ENCODE data around the gene DOCK9. TPM values are rescaled to one million over a fixed set of nuclear protein-coding genes. Genes with fewer than 3 reads are reported as not detected.

The DOCK9 gene
- total and polyA plus RNA-seq, 2 donors from 2014 or later = 14.0 to 125 TPM

DNA sequence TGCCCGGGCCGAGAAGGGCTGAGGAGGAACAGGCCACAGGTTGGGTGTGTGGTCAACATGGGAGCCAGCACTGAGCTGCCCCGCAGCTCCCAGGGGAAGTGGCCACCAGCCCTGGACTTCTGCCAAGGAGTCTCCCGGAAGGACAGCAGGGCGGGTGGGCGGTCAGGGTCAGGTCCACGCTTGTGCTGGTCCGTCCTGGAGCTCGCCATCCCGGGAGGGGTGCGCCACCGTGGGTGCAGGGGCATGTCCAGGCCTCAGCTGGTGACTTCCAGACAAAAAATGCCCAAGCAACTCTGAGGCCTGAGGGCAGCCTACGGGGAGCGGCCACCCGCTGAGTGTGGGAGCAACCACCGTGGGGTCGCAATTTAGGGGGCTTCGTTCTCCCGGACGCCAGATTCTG is 203.9 kb downstream of the DOCK9 start:
- Histone ChIP-seq H3K9ac (ENCODE audit: low read length in 3 of 3) (no peak overlapping the region), H3K9me3 (ENCODE audit: control insufficient read depth in 2 of 3, insufficient read depth in 1 of 3, low read length in 3 of 3) (no peaks in the 10 kb centered on the region), H3K27me3 (ENCODE audit: control insufficient read depth, insufficient read depth, low read length) (no peaks in the 10 kb centered on the region), H3K27ac (ENCODE audit: low read depth in 2 of 2, low read length in 2 of 2) (no peak overlapping the region), H3K4me3 (ENCODE audit: low read length in 3 of 3) (no peak overlapping the region), H3K36me3 (ENCODE audit: control insufficient read depth in 2 of 3, insufficient read depth in 3 of 3, low read length in 3 of 3) (no peaks in the 10 kb centered on the region), H3K4me1 (ENCODE audit: control insufficient read depth in 2 of 3, insufficient read depth in 2 of 3, low read depth in 1 of 3, low read length in 3 of 3) (no peaks in the 10 kb centered on the region)
- intact Hi-C loops (cut with DNase I) = no loop called here
- no peak for FAIRE-seq
- TF ChIP-seq, protein P1, sequence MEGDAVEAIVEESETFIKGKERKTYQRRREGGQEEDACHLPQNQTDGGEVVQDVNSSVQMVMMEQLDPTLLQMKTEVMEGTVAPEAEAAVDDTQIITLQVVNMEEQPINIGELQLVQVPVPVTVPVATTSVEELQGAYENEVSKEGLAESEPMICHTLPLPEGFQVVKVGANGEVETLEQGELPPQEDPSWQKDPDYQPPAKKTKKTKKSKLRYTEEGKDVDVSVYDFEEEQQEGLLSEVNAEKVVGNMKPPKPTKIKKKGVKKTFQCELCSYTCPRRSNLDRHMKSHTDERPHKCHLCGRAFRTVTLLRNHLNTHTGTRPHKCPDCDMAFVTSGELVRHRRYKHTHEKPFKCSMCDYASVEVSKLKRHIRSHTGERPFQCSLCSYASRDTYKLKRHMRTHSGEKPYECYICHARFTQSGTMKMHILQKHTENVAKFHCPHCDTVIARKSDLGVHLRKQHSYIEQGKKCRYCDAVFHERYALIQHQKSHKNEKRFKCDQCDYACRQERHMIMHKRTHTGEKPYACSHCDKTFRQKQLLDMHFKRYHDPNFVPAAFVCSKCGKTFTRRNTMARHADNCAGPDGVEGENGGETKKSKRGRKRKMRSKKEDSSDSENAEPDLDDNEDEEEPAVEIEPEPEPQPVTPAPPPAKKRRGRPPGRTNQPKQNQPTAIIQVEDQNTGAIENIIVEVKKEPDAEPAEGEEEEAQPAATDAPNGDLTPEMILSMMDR (IDR thresholded peaks at IDR 0.05; ENCODE audit: borderline replicate concordance, extremely low read depth, insufficient read depth) = no peak
- no peak for DNase-seq

DNA sequence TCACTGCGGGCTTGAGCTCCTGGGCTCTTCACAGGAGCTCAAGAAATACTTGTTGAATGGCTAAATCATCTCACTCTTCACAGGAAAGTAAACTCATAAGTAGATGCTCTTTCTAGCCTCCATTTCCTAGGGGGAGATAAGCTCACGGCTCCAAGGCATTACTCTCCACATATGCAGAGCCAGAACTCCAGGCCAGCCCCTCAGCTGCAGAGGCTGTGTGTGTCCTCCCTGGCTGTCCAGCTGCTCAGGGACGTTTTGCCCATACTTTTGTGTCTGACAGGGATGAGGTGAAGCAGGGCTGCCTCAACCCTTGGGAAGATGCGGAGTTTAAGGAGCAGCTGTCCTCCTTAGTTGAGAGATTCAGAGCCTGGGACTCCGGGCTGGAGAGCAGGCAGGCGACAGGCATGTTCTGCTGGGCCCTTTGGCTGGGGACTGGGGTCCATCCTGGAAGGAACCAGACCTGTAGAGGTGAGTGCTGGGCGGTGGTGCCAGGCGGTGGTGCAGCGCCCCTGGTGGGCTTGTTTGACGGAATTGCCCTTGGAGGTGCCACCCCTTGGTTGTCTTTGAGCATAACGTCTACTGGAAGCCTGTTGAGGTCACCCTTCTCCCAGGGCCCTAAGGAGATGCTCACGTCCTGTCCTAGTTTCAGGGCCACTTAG is 204.9 kb downstream of the DOCK9 start:
- no peak overlapping the region for H3K9ac ChIP-seq (ENCODE audit: low read length in 3 of 3)
- no peaks in the 10 kb centered on the region for H3K9me3 ChIP-seq (ENCODE audit: control insufficient read depth in 2 of 3, insufficient read depth in 1 of 3, low read length in 3 of 3)
- H3K4me3 ChIP-seq (ENCODE audit: low read length in 3 of 3) = no peak overlapping the region
- intact Hi-C loops (cut with DNase I) = no loop called here
- H3K36me3 ChIP-seq (ENCODE audit: control insufficient read depth in 2 of 3, insufficient read depth in 3 of 3, low read length in 3 of 3) = no peaks in the 10 kb centered on the region
- FAIRE-seq (no peak), DNase-seq (no peak)
- no peaks in the 10 kb centered on the region for H3K4me1 ChIP-seq (ENCODE audit: control insufficient read depth in 2 of 3, insufficient read depth in 2 of 3, low read depth in 1 of 3, low read length in 3 of 3)
- H3K27me3 ChIP-seq (ENCODE audit: control insufficient read depth, insufficient read depth, low read length) = no peaks in the 10 kb centered on the region
- no peak overlapping the region for H3K27ac ChIP-seq (ENCODE audit: low read depth in 2 of 2, low read length in 2 of 2)
- TF ChIP-seq, protein P1 (IDR thresholded peaks at IDR 0.05; ENCODE audit: borderline replicate concordance, extremely low read depth, insufficient read depth) = no peak

DNA sequence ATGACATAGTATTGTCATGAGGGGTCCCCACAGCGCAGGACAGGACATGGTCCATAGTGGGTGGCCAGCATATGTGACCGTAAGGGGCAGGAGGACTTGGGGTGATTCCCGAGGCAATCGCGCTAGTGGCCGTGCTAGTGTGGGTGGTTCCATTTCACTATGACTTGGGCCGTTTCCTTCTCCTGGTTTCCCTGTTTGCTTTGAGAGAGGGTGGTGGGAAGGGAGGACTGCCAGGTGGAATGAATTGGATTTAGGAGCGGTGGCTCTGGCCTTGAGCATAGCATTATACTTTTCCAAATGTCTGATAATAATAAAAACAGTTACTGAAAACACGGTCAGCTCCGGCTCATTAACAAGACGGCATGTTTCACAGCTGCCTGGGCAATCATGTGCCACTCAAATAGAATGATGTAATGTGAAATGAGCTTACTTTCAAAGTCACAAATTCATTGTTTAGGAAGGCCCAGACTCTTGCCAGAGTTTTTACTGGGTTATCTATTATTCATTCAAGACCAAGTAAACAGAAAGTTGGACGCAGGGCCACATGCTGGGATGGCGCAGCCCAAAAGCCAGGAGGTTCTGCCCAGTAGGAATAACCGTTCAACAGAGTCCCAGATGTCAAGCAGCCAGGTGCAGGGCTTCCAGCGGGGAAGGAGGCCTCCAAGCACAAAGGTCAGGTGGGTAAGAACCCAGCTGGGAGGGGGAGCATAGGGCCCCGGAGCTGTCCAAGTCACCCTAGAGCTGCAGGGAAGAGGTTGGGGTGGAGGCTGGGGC is 205.8 kb downstream of the DOCK9 start:
- Histone ChIP-seq H3K4me3 (ENCODE audit: low read length in 3 of 3) (no peak overlapping the region), H3K36me3 (ENCODE audit: control insufficient read depth in 2 of 3, insufficient read depth in 3 of 3, low read length in 3 of 3) (no peaks in the 10 kb centered on the region), H3K9me3 (ENCODE audit: control insufficient read depth in 2 of 3, insufficient read depth in 1 of 3, low read length in 3 of 3) (no peaks in the 10 kb centered on the region), H3K27ac (ENCODE audit: low read depth in 2 of 2, low read length in 2 of 2) (no peak overlapping the region), H3K9ac (ENCODE audit: low read length in 3 of 3) (no peak overlapping the region), H3K27me3 (ENCODE audit: control insufficient read depth, insufficient read depth, low read length) (no peaks in the 10 kb centered on the region), H3K4me1 (ENCODE audit: control insufficient read depth in 2 of 3, insufficient read depth in 2 of 3, low read depth in 1 of 3, low read length in 3 of 3) (no peaks in the 10 kb centered on the region)
- no peak for FAIRE-seq
- intact Hi-C loops (cut with DNase I) = no loop called here
- TF ChIP-seq, protein P1 (IDR thresholded peaks at IDR 0.05; ENCODE audit: borderline replicate concordance, extremely low read depth, insufficient read depth) = no peak
- peak in 3 of 5 donors; percentile 37 to 60 (median 49) for DNase-seq

Data from kidney (tissue), 14 donors.